BLaER1 treated with 17β-estradiol and CSF1 and Interleukin-3, amounts not matched to agents 10 nM and 100 nM (cell line): Measurements from ENCODE around the gene GEMIN7.
A peak's percentile ranks its signal among the peaks of the same experiment; 100 is the strongest.

ENCODE experiments used
- H3K27ac ChIP-seq, 11 experiments: shearing (Covaris generic); formaldehyde crosslinking; 2 replicates each; pipeline ENCODE4 v1.8.1; 2022
- H3K27me3 ChIP-seq, 11 experiments: shearing (Covaris generic); formaldehyde crosslinking; 2 replicates each; pipeline ENCODE4 v1.8.1; 2022
- H3K36me3 ChIP-seq, 11 experiments: shearing (Covaris generic); formaldehyde crosslinking; 2 replicates each; pipeline ENCODE4 v1.8.1; 2022
- H3K4me1 ChIP-seq, 10 experiments: shearing (Covaris generic); formaldehyde crosslinking; 2 replicates each; pipeline ENCODE4 v1.8.1; 2022
- H3K4me2 ChIP-seq, 11 experiments: shearing (Covaris generic); formaldehyde crosslinking; 2 replicates each; pipeline ENCODE4 v1.8.1; 2022
- H3K4me3 ChIP-seq, 10 experiments: shearing (Covaris generic); formaldehyde crosslinking; 2 replicates each; pipeline ENCODE4 v1.8.1; 2022
- H3K9ac ChIP-seq, 11 experiments: shearing (Covaris generic); formaldehyde crosslinking; 2 replicates each; pipeline ENCODE4 v1.8.1; 2022
- H3K9me3 ChIP-seq, 11 experiments: shearing (Covaris generic); formaldehyde crosslinking; replicated peaks in 1 of 11; 2 replicates each; pipeline ENCODE4 v1.8.1; 2022
- H4K20me1 ChIP-seq, 11 experiments: shearing (Covaris generic); formaldehyde crosslinking; 2 replicates each; pipeline ENCODE4 v1.8.1; 2022
- Cebpa-rat ChIP-seq, 11 experiments: shearing (Covaris generic); IDR thresholded peaks; 2 replicates each; pipeline ENCODE4 v1.8.1; 2022

GEMIN7 gene

GRCh38 chr19:45056831-45057230 is 22.2 kb upstream of the GEMIN7 start:
- Histone ChIP-seq H3K36me3 (peaks cover 99 to 100% (median 100%) of the 10 kb centered on the region in 11 experiments), H3K9ac (peak overlapping the region in 2 of 11 experiments; percentile 4 to 22; a peak in 2 of 22 replicates), H3K27ac (no peak overlapping the region), H3K4me2 (no peak overlapping the region), H3K9me3 (no peaks in the 10 kb centered on the region), H3K27me3 (no peaks in the 10 kb centered on the region), H3K4me3 (no peak overlapping the region), H3K4me1 (peaks cover 0 to 8% (median 6%) of the 10 kb centered on the region in 10 experiments; a peak in 16 of 20 replicates), H4K20me1 (peaks cover 74 to 100% (median 93%) of the 10 kb centered on the region in 11 experiments)
- TF ChIP-seq Cebpa-rat (IDR thresholded peaks at IDR 0.05): no peak

GRCh38 chr19:45057444-45057843 is 21.6 kb upstream of the GEMIN7 start:
- Histone ChIP-seq H3K4me1 (peaks cover 0 to 2% (median under 1%) of the 10 kb centered on the region in 10 experiments; a peak in 3 of 20 replicates), H3K9me3 (no peaks in the 10 kb centered on the region), H3K9ac (no peak overlapping the region; a peak in 1 of 22 replicates), H4K20me1 (peaks cover 68 to 99% (median 87%) of the 10 kb centered on the region in 11 experiments), H3K27ac (0 out of 22 replicates have a peak overlapping the region, but pooled peaks of 1 of the 11 experiments have one; percentile 11), H3K4me3 (no peak overlapping the region), H3K36me3 (peaks cover 99 to 100% (median 100%) of the 10 kb centered on the region in 11 experiments), H3K4me2 (no peak overlapping the region), H3K27me3 (no peaks in the 10 kb centered on the region)
- TF ChIP-seq Cebpa-rat (IDR thresholded peaks at IDR 0.05): no peak

GRCh38 chr19:45058622-45059159 is 20.4 kb upstream of the GEMIN7 start:
- H3K27ac ChIP-seq: no peak overlapping the region
- no peaks in the 10 kb centered on the region for H3K9me3 ChIP-seq
- no peak overlapping the region for H3K4me2 ChIP-seq
- H3K4me1 ChIP-seq: no peaks in the 10 kb centered on the region
- H3K4me3 ChIP-seq: no peak overlapping the region
- no peak overlapping the region for H3K9ac ChIP-seq
- peaks cover 60 to 96% (median 77%) of the 10 kb centered on the region in 11 experiments; a peak in 21 of 22 replicates for H4K20me1 ChIP-seq
- no peaks in the 10 kb centered on the region for H3K27me3 ChIP-seq
- no peak for TF ChIP-seq Cebpa-rat (IDR thresholded peaks at IDR 0.05)
- peaks cover 99 to 100% (median 100%) of the 10 kb centered on the region in 11 experiments for H3K36me3 ChIP-seq

GRCh38 chr19:45059258-45059965 is 19.6 kb upstream of the GEMIN7 start:
- Histone ChIP-seq H3K36me3 (peaks cover 99 to 100% (median 100%) of the 10 kb centered on the region in 11 experiments), H3K27ac (no peak overlapping the region), H3K4me1 (no peaks in the 10 kb centered on the region), H3K27me3 (no peaks in the 10 kb centered on the region), H3K9ac (no peak overlapping the region), H3K4me3 (no peak overlapping the region), H3K4me2 (no peak overlapping the region), H3K9me3 (no peaks in the 10 kb centered on the region), H4K20me1 (peaks cover 54 to 96% (median 72%) of the 10 kb centered on the region in 11 experiments; a peak in 21 of 22 replicates)
- no peak for TF ChIP-seq Cebpa-rat (IDR thresholded peaks at IDR 0.05)

- Histone ChIP-seq H3K27me3 (no peaks in the 10 kb centered on the region), H3K9me3 (no peaks in the 10 kb centered on the region), H3K4me3 (no peak overlapping the region), H3K4me2 (no peak overlapping the region), H3K27ac (no peak overlapping the region), H4K20me1 (peaks cover 43 to 96% (median 69%) of the 10 kb centered on the region in 11 experiments; a peak in 21 of 22 replicates), H3K4me1 (no peaks in the 10 kb centered on the region), H3K36me3 (peaks cover 98 to 100% (median 100%) of the 10 kb centered on the region in 11 experiments), H3K9ac (no peak overlapping the region)
- no peak for TF ChIP-seq Cebpa-rat (IDR thresholded peaks at IDR 0.05)
Measured at GRCh38 chr19:45061965-45062364, 17.1 kb upstream of the GEMIN7 start.

- TF ChIP-seq Cebpa-rat (IDR thresholded peaks at IDR 0.05): no peak
- Histone ChIP-seq H3K4me2 (no peak overlapping the region), H3K27ac (no peak overlapping the region), H4K20me1 (peaks cover 39 to 94% (median 66%) of the 10 kb centered on the region in 11 experiments; a peak in 21 of 22 replicates), H3K9me3 (no peaks in the 10 kb centered on the region), H3K36me3 (peaks cover 93 to 98% (median 96%) of the 10 kb centered on the region in 11 experiments), H3K9ac (no peak overlapping the region), H3K27me3 (no peaks in the 10 kb centered on the region), H3K4me1 (no peaks in the 10 kb centered on the region), H3K4me3 (no peak overlapping the region)
Measured at GRCh38 chr19:45063851-45064801, 14.9 kb upstream of the GEMIN7 start.

- H3K9ac ChIP-seq: peak overlapping the region in 3 of 11 experiments; percentile 4 to 30 (median 9); a peak in 3 of 22 replicates
- H4K20me1 ChIP-seq: peaks cover 43 to 94% (median 73%) of the 10 kb centered on the region in 11 experiments; a peak in 21 of 22 replicates
- no peak overlapping the region for H3K27ac ChIP-seq
Measured at GRCh38 chr19:45066921-45067661, 12.0 kb upstream of the GEMIN7 start.

GRCh38 chr19:45068041-45068440 is 11.0 kb upstream of the GEMIN7 start:
- H3K9ac ChIP-seq: no peak overlapping the region
- peaks cover 0 to 10% (median 1%) of the 10 kb centered on the region in 10 experiments; a peak in 8 of 20 replicates for H3K4me1 ChIP-seq
- TF ChIP-seq Cebpa-rat (IDR thresholded peaks at IDR 0.05): no peak
- peaks cover 92 to 98% (median 95%) of the 10 kb centered on the region in 11 experiments for H3K36me3 ChIP-seq
- H3K27ac ChIP-seq: no peak overlapping the region
- H3K27me3 ChIP-seq: no peaks in the 10 kb centered on the region
- no peak overlapping the region for H3K4me3 ChIP-seq
- peaks cover 44 to 98% (median 82%) of the 10 kb centered on the region in 11 experiments; a peak in 21 of 22 replicates for H4K20me1 ChIP-seq
- no peak overlapping the region for H3K4me2 ChIP-seq
- H3K9me3 ChIP-seq: no peaks in the 10 kb centered on the region

More at GRCh38 chr19:45066921-45067661, 12.0 kb upstream of the GEMIN7 start:
- H3K4me1 ChIP-seq: peaks cover 0 to 8% (median 0%) of the 10 kb centered on the region in 10 experiments; a peak in 4 of 20 replicates
- H3K4me2 ChIP-seq: no peak overlapping the region
- H3K36me3 ChIP-seq: peaks cover 92 to 98% (median 95%) of the 10 kb centered on the region in 11 experiments
- no peak for TF ChIP-seq Cebpa-rat (IDR thresholded peaks at IDR 0.05)
- H3K27me3 ChIP-seq: no peaks in the 10 kb centered on the region
- no peaks in the 10 kb centered on the region for H3K9me3 ChIP-seq
- no peak overlapping the region for H3K4me3 ChIP-seq
